Colonic mucosa (tissue), 4 donors: ENCODE measurements around the gene SAC3D1. TPM values are rescaled to one million over a fixed set of nuclear protein-coding genes. Genes with fewer than 3 reads are reported as not detected.
A peak's percentile ranks its signal among the peaks of the same experiment; 100 is the strongest.
"Not testable (repeated sequence)": the region's sequence is repeated elsewhere in the genome, so short reads cannot be mapped to it uniquely, and the experiment has no call there.

Experiments
- DNase-seq: peaks from one replicate; pipeline ENCODE4 v3.0.0-alpha.2; 2020
- H3K27ac ChIP-seq: fragments of 200-600 bp; one replicate; pipeline ENCODE4 v1.8.0; 2021
- H3K27me3 ChIP-seq: fragments of 200-600 bp; one replicate; pipeline ENCODE4 v1.8.0; 2021
- H3K36me3 ChIP-seq: fragments of 200-600 bp; one replicate; pipeline ENCODE4 v1.8.0; 2021
- H3K4me1 ChIP-seq: fragments of 200-600 bp; one replicate; pipeline ENCODE4 v1.8.0; 2021; ENCODE audit warnings: mild to moderate bottlenecking
- H3K4me3 ChIP-seq: fragments of 200-600 bp; one replicate; pipeline ENCODE4 v1.8.0; 2021
- H3K9ac ChIP-seq, 2 donors: one replicate each; pipeline ENCODE4 v1.7.0; 2013; ENCODE audit warnings: control low read depth in 2 of 2, low read depth in 2 of 2, low read length in 2 of 2
- H3K9me3 ChIP-seq: fragments of 200-600 bp; one replicate; pipeline ENCODE4 v1.8.0; 2021
- intact Hi-C: fragments of 100-400 bp; cut with DNase I; formaldehyde crosslinking; loops from one replicate; pipeline ENCODE4 v1.14.1; 2022
- total RNA-seq, 2 donors: library from RNA; stranded (reverse); fragmentation: NEBNext Ultra II Directional in 1 of 2; extraction: Animal tissue kit (Norgen Biotek cat#: 25700) in 1 of 2; gene quantifications; one replicate each; pipeline ENCODE4 v1.2.1, GENCODE V29; 2021
- TF ChIP-seq, protein P1 (sequence below): fragments of 200-600 bp; IDR thresholded peaks from one replicate; pipeline ENCODE4 v1.8.0; 2022; ENCODE audit warnings: antibody characterized with exemption, mild to moderate bottlenecking
- donor health status: healthy.
- donor health status: DM: no; HTN: no; CAD: no.
- donor health status: DM: no; HTN: no; CAD: no.

The SAC3D1 gene
- total RNA-seq, 2 donors from 2014 or later = 12.9 to 26.7 TPM

- H3K4me1 ChIP-seq = peaks cover 5% of the 10 kb centered on the region
- no peak overlapping the region for H3K27ac ChIP-seq
- H3K4me3 ChIP-seq = no peak overlapping the region
- H3K27me3 ChIP-seq = no peaks in the 10 kb centered on the region
- no peak overlapping the region for H3K9ac ChIP-seq
- H3K9me3 ChIP-seq = no peaks in the 10 kb centered on the region
- intact Hi-C loops = no loop called here
- DNase-seq = no peak
- TF ChIP-seq, protein P1, sequence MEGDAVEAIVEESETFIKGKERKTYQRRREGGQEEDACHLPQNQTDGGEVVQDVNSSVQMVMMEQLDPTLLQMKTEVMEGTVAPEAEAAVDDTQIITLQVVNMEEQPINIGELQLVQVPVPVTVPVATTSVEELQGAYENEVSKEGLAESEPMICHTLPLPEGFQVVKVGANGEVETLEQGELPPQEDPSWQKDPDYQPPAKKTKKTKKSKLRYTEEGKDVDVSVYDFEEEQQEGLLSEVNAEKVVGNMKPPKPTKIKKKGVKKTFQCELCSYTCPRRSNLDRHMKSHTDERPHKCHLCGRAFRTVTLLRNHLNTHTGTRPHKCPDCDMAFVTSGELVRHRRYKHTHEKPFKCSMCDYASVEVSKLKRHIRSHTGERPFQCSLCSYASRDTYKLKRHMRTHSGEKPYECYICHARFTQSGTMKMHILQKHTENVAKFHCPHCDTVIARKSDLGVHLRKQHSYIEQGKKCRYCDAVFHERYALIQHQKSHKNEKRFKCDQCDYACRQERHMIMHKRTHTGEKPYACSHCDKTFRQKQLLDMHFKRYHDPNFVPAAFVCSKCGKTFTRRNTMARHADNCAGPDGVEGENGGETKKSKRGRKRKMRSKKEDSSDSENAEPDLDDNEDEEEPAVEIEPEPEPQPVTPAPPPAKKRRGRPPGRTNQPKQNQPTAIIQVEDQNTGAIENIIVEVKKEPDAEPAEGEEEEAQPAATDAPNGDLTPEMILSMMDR = no peak
- no peaks in the 10 kb centered on the region for H3K36me3 ChIP-seq
Measured at GRCh38 chr11:65016705-65017104, 24.3 kb upstream of the SAC3D1 start.

DNA sequence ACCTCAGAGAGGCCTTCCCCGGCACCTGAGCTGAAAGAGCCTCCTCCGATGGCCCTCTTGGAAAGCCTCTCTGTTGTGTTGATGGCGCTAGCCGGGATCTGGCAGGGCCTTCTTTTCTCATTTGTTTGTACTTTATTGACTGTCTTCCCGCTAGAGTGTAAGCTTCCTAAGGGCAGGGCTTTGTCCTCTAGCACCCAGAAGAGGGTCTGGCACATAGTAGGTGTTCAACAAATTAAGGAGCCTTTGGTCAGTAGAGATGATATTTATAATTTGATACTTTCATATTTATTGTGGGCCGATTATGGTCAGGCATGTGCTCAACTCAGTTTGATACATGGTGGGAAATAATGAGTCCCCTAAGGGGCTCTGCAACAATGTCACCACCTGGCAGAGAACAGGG lies 23.1 kb upstream of the SAC3D1 start:
- intact Hi-C loops = no loop called here
- H3K4me1 ChIP-seq = peaks cover 5% of the 10 kb centered on the region
- H3K9ac ChIP-seq = no peak overlapping the region
- no peaks in the 10 kb centered on the region for H3K36me3 ChIP-seq
- no peaks in the 10 kb centered on the region for H3K9me3 ChIP-seq
- H3K27ac ChIP-seq = no peak overlapping the region
- TF ChIP-seq, protein P1 = no peak
- no peak overlapping the region for H3K4me3 ChIP-seq
- H3K27me3 ChIP-seq = no peaks in the 10 kb centered on the region
- no peak for DNase-seq

- Histone ChIP-seq H3K27me3 (no peaks in the 10 kb centered on the region), H3K4me1 (peaks cover 5% of the 10 kb centered on the region), H3K9ac (peak overlapping the region in 1 of 2 donors; percentile 1), H3K27ac (no peak overlapping the region), H3K4me3 (no peak overlapping the region), H3K36me3 (no peaks in the 10 kb centered on the region), H3K9me3 (no peaks in the 10 kb centered on the region)
- TF ChIP-seq, protein P1 = no peak
- intact Hi-C loops = no loop called here
- no peak for DNase-seq
Measured at GRCh38 chr11:65019824-65020223, 21.2 kb upstream of the SAC3D1 start.

DNA sequence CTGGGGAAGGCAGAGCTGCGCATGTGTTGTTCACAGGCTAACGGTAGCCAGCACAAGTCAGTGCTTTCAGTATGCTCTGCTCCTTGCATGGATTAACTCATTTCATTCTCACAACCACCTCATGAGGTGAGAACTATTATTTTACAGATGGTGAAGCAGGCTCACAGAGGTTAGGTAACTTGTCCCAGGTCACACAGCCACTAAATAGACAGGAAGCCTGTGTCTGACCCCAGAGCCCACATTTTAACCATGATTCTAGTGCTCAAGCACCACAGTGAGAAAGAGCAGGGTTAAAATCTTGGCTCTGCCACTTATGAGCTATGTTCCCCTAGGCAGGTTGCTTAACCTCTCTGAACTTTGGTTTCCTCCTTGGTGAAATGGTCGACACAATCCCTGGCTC lies 20.0 kb upstream of the SAC3D1 start:
- Histone ChIP-seq H3K4me1 (no peaks in the 10 kb centered on the region), H3K27ac (no peak overlapping the region), H3K9ac (no peak overlapping the region), H3K9me3 (no peaks in the 10 kb centered on the region), H3K36me3 (no peaks in the 10 kb centered on the region), H3K4me3 (no peak overlapping the region), H3K27me3 (no peaks in the 10 kb centered on the region)
- intact Hi-C loops = no loop called here
- DNase-seq = no peak
- TF ChIP-seq, protein P1 = no peak

DNA sequence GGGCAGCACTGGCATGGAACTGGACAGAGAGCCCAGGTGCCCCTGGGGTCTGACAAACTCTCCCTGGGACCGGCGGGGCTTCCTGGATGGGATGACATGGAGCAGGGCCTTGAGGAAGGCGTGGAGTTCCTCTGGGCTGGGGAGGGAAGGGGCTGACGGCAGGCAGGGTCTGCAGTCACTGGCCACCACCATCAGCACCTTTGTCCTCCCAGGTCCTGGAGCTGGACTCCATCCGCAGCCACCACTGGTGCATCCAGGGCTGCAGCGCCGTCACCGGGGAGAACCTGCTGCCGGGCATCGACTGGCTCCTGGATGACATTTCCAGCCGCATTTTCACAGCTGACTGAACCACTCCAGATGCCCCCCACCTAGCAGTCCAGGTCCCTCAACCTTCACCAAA lies 19.5 kb upstream of the SAC3D1 start:
- Histone ChIP-seq H3K4me3 (no peak overlapping the region), H3K27ac (no peak overlapping the region), H3K9ac (no peak overlapping the region), H3K36me3 (no peaks in the 10 kb centered on the region), H3K27me3 (no peaks in the 10 kb centered on the region), H3K9me3 (no peaks in the 10 kb centered on the region), H3K4me1 (no peaks in the 10 kb centered on the region)
- intact Hi-C loops = no loop called here
- DNase-seq = no peak
- TF ChIP-seq, protein P1 = no peak

GRCh38 chr11:65023502-65023901 lies 17.5 kb upstream of the SAC3D1 start:
- H3K9ac ChIP-seq, H3K36me3 ChIP-seq, H3K27me3 ChIP-seq, intact Hi-C loops, H3K9me3 ChIP-seq, H3K4me1 ChIP-seq, H3K4me3 ChIP-seq, DNase-seq: not testable (repeated sequence)
- peak overlapping the region; percentile 52 for H3K27ac ChIP-seq
